IPS DF 4.7 (cell line): ENCODE measurements around the gene BLVRA.

Experiments
- DNase-seq: peaks from one replicate; pipeline ENCODE4 v3.0.0-alpha.2; 2013; ENCODE audit warnings: low spot score; ENCODE audit errors: extremely low read depth

Gene BLVRA

DNA sequence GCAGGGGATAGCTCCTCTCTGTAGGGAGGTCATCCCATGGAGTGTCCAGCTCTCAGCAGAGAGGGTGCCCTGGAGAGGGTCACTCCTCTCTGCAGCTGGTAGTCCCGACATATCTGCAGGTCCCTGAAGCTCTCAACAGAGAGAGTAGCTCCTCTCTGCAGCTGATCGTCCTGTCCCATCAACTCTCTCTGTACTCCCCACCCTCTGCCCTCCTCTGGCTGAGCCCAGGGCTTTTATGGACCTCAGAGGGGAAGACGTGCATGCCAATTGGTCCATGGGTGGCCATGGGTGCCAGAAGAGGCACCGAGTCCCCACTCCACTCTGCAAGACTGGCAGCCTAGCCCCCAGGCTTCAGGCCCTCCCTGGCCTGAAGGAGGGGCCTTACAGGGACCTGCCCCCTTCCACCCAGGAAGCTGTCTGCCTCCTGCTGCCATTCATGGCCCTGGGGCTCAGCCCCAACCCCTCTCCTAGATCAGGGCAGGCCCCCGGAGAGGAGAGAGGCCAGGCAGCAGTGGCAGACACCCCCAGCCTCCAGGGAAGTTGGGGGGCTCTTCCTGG lies 9.0 kb upstream of the BLVRA start:
- DNase-seq: no peak

DNA sequence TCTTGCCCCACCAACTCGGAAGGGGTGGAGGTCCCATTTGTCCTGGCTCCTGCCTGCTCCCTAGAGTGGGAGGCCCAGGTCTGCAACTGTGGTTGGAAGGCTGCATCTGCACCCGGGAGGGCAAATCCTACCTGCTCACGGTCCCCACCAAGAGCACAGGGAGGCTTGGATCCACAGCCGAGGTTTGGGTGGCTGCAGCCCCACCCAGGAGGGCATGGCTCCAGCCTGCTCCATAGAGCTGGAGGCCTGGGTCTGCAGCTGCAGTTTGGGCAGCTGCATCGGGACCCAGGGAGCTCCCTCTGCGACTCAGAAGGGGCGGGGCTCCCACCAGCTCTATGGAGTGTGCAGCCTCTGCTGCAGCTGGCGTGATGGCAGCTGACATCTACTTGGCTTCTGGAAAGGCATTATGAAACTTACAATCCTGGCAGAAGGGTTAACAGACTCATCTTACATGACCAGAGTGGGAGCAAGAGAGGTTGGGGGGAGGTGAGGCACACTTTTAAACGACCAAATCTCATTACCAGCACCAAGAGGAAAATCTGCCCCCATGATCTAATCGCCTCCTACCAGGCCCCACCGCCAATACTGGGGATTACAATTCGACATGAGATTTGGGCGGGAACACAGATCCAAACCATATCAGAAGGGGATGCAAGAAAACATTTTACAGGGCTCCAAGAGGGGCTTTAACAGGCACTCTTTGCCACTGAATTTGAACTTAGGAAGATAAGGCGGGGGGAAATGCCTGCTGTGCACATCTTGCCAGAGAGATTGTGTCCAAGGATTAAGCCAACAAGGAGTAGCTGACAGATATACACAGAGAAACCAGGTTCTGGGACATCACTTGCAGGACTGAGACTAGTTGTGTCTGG lies 8.2 kb upstream of the BLVRA start:
- DNase-seq: no peak

DNA sequence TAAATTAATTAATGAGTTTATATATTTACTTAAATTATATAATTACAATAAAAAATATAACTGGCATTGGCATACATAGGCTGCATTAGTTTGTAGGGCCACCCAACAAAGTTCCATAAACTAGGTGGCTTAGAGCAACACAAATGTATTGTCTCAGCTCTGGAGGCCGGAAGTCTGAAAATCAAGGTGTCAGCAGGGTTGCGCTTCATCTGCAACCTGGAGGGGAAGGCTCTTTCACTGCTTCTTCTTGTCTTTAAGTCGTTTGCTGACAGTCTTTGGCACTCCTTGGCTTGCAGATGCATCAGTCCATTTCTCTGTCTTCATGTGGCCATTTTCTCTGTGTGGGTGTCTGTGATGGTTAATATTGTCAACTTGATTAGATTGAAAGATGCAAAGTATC lies 6.1 kb upstream of the BLVRA start:
- DNase-seq: no peak

DNA sequence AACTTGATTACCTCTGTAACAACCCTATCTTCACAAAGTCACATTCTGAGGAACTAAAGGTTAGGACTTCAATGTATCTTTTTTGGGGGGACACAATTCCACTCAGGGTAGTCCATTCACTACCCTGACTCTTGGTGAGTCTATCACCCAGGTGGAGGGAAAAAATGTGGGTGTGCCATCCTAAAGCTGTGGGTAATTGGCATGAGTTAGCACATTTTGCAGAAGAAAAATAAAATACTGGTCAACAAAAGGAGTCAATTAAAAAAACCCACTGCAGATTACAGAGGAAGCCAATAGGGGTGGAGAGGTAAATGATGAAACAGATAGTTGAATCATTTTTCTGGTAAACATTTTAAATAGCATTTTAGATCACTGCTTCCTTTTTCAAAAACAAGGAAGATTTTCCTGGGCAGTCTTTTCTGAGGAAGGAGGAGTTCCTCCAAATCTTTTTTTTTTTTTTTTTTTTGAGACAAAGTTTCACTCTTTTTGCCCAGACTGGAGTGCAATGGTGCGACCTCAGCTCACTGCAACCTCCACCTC lies 5.1 kb upstream of the BLVRA start:
- no peak for DNase-seq

DNA sequence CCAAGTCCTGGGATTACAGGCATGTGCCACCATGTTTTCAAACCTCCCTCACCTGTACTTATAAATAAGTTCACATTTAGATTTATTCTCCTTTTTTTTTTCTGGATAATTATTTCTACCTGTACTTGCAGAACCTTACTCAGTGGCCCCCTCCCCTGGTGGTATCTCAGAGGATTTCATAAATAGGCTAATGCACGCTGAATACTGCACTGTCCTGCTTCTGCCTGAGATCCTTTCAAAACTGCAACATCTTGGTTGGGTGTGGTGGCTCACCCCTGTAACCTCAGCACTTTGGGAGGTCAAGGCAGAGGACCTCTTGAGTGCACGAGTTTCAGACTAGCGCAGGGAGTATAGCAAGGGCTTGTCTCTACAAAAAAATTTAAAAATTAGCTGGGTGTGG lies 4.6 kb upstream of the BLVRA start:
- no peak for DNase-seq

DNA sequence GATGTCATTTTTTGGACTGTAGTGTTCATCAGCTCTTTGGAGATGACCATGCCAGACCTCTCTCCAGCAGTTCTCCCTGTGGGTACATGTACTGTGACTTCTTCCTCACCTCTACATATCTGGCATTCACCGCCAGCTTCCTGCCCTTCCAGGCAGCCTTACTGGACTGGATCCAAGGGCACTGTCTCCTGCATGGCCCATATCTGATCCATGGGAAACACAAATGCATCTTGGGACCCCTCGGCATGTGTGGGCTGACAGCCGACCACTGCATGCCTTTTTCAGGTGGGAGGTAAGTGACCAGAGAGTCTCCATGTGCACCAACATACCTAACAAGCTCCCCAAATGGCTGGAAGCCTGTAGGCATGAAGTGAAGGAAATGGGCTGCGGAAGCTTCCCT lies 3.9 kb upstream of the BLVRA start:
- no peak for DNase-seq

DNA sequence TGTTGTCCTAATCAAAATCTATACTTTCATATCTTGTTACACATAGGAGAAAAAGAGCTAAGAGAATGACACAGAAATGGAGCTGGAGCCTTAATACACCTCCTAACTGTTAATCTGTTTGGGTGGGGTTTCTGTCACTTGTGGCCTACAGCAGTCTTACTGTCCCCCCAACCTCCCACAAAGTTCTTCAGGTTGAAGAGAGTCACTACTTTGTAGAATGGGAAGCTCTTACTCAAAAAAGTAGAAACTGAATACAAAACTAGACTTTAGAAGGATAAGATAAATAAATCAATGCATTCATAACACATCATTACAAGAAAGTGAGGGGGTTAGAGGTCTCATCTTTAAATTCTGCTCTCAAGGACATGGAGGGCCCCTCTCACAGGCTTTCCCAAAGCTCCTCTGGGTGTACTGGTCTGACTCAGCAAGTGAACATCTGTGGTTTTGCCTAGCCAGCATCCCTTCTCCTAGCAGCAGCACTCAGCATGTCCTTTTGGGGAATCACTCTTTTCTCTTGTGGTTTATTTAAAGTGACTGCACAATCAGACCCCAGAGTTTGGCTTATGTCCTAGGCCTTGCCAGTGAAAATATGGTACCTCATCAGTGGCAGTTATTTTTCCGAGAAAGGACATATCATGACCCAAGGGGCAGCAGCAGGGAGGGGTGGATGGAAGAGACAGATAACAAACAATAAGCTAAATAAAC lies 2.0 kb upstream of the BLVRA start:
- DNase-seq: no peak

DNA sequence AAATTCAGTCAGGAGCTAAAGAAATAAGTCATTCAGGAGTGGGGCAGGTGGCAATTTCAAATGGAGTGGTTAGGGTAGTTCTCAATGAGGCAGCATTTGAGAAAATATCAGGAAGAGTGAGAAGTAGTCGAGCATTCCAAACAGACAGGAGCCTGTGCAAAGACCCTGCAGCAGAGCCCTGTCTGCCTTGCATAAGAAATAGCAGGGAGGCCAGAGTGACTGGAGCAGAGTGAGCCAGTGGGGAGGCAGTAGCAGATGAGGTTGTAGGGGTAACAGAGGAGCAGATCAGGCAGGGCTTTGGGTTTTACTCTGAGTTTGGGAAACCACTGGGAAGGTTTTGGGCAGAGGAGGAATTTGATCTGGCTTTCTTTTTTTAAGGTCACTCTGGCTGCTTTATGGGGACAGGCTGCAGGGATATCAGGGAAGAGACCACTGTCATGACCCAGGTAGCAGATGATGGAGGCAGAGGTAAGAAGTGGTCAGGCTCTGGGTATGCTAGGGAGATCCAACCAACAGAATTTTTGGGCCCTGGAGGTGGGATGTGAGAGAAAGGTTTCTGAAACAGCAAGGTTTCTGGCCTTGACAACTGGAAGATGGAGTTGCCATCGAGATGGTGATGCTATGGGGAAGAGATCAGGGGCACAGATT lies 1.3 kb upstream of the BLVRA start:
- no peak for DNase-seq

DNA sequence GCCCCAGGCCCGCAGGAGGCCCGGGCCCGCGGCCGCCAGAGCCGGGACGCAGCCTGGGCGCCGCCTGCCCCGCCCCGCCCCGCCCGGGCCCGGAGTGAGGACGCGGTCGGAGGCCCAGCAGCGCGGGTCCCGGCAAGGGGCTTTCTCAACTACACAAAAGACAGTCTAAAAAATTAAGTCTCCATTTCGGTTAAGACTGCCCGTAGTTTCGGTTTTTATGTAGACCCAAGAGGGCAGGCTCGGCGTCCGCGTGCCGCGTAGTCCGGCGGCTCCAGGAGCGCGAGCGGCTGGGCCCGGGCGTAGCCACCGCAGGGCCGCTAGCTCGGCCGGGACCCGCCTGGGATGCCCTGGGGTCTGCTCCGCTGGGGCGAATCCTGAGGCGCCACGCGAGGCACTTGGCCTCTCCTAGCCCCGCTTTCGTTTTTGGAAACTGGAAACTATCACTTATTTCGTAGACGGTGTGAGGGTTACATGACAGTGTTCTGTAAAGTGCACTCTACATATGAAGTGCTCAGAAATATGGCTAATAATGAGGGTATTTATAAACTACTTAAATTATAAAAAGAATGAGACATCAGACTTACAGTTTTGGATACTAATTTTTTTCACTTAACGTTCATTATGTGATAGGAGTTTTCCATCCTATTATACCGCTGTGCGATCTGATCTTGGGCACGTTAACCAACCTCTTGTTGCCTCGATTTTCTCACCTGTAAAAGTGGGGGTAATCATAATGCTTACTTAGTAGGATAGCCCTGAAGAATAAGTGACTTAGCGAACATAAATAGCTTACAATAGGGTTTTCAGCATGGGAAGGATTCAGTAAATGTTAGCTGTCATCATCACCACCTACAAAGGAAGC lies 573 bp downstream of the BLVRA start:
- no peak for DNase-seq

DNA sequence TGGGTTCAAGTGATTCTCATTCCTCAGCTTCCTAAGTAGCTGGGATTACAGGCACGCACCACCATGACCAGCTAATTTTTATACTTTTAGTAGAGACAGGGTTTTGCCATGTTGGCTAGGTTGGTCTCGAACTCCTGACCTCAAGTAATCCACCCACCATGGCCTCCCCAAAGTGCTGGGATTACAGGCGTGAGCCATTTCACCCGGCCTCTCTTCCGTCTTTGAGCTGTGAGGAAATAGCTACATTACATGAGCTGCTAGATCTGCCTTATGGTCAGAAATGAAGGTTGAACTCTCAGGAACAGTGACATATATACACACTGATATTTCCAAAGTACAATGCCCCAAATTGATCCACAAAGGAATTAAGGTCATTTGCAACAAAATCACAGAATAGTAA lies 2.4 kb downstream of the BLVRA start:
- DNase-seq: no peak

DNA sequence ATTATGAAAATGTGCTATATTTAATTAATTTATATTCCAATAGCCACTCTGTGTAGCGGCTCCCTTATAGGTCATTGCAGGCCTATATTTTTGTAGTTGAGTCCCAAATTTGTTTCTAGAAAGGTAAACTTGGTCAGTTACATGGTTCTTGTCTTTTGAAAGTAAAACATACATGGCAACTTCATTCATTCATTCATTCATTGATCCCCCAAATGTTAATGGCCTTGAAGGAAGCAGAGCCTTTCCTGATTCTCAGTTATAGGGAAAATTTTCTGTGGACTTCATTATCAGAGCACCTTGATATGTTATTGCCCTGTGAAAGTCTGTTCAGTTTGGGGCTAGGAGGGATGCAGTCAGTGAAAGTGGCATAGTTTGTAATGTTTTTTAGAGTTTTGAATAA lies 2.9 kb downstream of the BLVRA start:
- DNase-seq: no peak

DNA sequence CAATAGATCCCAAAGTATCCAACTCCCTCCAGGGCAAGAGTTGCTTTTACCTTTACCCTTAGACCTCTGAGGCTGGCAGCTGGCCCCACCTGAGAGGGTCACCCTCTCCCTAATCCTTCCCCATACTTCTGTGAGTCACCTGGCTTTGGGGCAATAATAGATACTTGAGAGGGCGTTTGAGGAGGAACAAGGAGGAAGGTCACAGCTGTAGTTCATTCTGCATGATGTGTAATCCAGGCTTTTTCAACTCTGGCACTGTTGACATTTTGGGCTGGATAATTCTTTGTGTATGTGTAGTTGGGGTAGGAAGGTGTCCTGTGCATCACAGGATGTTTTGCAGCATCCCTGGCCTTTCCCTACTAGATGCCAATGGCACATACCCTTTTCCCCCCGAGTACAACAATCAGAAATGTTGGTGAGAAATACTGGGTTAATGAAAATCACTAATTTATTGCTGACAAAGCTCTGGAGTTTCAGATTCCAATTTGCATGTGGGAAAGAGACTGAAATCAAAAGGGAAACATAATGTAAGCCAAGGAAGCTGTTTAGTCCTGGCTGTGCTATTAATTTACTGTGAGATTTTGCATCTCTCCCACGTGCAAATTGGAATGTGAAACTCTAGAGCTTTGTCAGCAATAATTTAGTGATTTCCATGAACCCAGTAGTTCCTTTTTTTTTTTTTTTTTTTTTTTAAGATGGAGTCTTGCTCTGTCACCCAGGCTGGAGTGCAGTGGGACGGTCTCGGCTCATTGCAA lies 3.6 kb downstream of the BLVRA start:
- DNase-seq: no peak

DNA sequence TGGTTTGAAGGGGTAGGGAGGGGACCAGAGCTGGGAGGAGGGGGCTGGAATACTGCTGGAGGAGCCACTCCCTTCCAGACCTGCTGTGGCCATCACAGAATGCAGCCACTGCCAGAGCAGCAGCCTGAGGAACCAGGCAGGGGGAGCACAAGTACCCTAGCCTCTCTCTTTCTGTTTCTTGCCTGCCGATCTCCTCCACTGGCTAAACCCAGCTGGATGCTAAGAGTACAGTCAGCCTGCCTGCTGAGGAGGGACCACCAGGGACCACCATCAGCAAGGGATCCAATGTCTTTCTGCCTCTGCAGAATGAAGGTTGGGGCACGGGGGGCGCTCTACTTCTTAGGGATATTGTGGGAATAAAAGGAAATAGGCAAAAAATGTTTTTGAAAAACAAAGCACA lies 4.7 kb downstream of the BLVRA start:
- DNase-seq: no peak

DNA sequence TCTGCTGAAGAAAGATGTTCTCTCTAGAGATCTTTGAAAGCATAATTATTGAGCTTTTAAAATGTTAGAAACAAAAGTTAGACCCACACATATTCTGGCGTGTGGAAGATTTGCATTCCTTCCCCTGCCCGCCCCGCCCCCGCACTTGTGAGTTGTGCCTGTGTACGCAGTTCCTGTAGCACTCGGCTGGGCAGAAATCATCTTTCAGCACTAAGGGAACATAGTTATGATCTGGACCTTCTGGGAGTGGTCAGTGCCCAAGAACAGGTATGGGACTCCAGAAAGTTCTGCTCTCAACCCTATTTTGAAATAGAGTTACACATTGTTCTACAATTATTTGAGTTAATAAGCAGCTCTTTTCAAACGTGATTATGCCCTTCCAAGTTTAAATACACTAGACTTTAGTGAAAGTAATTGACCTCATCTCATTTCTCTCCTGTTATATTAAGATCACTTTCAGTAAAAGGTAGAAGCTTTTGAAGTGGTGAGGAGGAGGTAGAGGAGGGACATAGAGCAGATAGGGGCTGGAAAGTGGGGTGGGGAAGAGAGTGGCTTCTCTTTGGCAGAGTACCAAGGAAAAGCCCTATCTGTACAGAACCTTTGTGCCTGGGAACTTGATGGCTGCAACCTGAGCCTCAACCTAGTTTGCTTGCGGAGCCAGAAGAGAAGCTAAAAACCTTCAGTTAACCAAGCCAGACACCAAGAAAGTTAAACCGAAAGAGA lies 5.7 kb downstream of the BLVRA start:
- DNase-seq: no peak

DNA sequence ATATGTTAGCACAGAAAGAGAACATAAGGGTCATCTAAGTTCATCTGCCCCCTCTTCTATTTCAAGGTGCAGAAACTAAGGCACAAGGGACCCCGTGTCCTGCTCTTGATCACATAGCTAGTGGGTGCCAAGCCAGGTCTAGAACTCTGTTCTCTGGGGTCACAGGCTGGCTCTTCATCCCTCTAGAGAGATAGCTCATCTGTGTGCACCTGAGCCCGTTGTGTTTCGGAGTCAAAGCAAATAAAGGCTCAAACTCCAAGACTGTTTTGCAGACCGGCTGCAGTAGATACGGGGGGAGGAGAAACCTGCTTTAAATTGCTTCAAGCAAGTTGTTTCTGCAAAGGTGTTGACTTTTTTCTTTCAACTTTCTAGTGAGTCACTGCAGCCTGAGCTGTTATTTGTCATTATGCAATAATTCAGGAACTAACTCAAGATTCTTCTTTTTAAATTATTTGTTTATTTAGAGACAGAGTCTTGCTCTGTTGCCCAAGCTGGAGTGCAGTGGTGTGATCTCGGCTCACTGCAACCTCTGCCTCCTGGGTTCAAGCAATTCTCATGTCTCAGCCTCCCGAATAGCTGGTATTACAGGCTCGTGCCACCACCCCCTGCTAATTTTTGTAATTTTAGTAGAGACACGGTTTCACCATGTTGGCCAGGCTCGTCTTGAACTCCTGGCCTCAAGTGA lies 6.5 kb downstream of the BLVRA start:
- DNase-seq: no peak

DNA sequence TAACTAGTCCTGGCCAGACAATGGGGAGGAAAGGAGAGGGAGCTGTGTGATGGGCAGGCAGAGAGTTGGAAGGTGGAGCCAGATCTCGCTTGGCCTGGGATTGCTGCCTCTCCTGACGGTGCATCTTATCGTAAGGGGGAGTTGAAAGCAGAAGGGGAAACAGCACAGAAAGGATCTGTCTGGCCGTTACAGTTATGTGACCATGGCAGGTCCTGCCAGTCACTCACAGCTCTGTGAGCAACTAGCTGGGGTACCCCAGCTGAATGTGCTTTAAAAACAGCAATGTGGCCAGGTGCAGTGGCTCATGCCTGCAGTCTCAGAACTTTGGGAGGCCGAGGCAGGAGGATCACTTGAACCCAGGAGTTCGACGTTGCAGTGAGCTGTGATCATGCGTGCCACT lies 8.1 kb downstream of the BLVRA start:
- no peak for DNase-seq

DNA sequence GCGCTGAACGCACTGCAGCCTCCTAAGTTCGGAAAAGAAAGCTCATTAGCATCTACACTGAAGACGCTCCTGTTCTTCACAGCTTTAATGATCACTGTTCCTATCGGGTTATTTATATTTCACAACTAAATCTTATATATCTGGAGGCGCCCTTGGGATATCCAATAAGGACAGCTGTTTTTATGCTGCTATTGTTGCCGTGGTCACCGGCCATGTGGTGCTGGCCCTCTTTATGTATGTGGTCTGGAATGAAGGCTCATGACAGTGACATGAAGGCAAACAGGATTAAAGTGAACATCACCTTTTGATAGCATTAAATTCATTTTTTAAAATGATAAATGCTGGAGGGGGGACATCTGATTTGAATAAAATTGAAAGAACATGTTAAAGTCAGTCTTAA lies 8.8 kb downstream of the BLVRA start:
- no peak for DNase-seq

DNA sequence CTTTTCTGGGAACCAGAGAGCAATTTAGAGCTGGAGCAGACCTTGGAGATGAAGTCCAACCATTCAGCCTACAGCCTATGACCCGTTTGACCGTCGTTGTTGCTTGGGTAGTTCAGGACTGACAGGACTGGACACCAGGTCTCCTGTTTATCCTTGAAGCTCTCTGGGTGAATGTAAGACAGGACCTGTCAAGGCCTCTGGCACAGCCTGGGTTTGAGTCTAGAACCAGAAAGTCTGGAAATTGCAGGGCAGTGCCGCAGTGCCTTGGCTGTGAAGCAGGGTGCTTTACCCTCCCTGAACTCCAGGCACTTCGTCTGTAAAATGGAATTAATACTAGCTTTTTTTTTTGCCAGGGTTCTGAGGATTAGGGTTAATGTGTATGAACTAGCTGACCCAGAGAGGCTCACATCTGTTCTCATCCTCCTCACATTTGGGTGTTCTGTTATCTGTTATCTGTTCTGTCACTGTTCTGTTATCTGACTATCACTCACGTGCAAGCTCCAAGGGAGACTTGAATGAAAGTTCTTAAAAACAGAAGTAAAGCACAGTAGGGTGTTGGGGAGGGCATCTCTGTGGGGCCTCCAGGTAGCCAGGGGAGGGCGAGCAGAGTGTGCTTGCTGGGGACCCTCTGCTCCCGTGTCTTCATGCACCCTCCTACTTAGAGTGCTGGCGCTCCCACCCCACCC lies 9.9 kb downstream of the BLVRA start:
- no peak for DNase-seq
